PC-9 (cell line): ENCODE results near the gene SLIT1.
"Not testable (repeated sequence)": the region's sequence is repeated elsewhere in the genome, so short reads cannot be mapped to it uniquely, and the experiment has no call there.

Experiments used
- CTCF ChIP-seq: fragments of 200-600 bp; sonication (generic); conservative IDR thresholded peaks from 2 replicates; pipeline ENCODE4 v1.6.1; 2017; ENCODE audit warnings: mixed run types, antibody characterized with exemption, mild to moderate bottlenecking, moderate library complexity
- EZH2 ChIP-seq: fragments of 200-600 bp; sonication (generic); IDR thresholded peaks from 2 replicates; pipeline ENCODE4 v1.8.0; 2017; ENCODE audit warnings: antibody characterized with exemption, low read depth

DNA sequence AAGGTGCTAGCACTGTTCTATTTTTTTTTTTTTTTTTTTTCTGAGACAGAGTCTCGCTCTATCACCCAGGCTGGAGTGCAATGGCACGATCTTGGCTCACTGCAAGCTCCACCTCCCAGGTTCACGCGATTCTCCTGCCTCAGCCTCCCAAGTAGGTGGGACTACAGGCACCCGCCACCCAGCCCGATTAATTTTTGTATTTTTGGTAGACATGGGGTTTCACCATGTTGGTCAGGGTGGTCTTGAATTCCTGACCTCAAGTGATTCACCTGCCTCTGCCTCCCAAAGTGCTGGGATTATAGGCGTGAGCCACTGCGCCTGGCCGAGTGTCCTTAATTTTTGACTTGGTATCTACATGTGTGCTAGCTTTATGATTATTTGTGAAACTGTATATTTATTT, 151.9 kb downstream of the SLIT1 start:
- not testable (repeated sequence) for TF ChIP-seq CTCF, EZH2
